ENCODE results near the gene EPB41. TPM values are rescaled to one million over a fixed set of nuclear protein-coding genes. Genes with fewer than 3 reads are reported as not detected.

EPB41 gene
- total and polyA plus RNA-seq, 2 of the 4 experiments (the other 2 are of a cell fraction): 4.6 to 10.0 TPM

DNA sequence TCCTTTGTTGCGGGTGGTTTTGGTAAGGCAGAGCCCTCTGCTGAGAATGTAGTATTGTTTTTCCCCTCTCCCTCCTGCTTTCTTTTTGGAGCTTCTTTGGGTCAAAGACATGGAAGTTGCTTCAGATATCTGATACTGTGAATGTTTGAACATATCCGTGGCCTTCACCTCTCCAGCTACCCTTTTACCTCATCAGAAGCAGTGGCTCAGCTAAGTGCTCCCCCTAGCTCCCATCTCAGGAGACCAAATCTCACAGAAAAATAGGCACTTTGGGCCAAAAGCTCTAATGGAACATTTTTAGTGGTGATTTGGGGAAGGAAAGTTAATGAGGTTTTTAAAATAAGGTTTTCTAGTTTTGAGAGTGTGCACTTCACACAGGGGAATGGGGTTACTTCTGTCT lies 203.0 kb downstream of the EPB41 start:
- H4K20me1 ChIP-seq (ENCODE audit: insufficient read depth, low read length): no peaks in the 10 kb centered on the region; the same call in 1 of the 2 replicates
- intact Hi-C loops (cut with micrococcal nuclease) (no loop called here), dilution Hi-C loops (cut with HindIII; ENCODE audit: low sequenced_read_pairs, unreplicated experiment) (no loop called here), in situ Hi-C loops (cut with MboI; ENCODE audit: low sequenced_read_pairs) (no loop called here)
- H3K79me1 ChIP-seq (ENCODE audit: low read depth in 1 of 2, low read length in 2 of 2): peaks cover 0 to 13% of the 10 kb centered on the region in 2 experiments; a peak in 1 of 4 replicates
- no peak overlapping the region for H3K4ac ChIP-seq (ENCODE audit: low read depth, low read length)
- WGBS, 2 experiments (ENCODE audit: extremely low coverage in 2 of 2, insufficient read length in 1 of 2): no CpG with 5 or more reads among the region's 2 CpGs
- H3K27ac ChIP-seq (ENCODE audit: insufficient read depth, low read length): no peak overlapping the region
- ATAC-seq (ENCODE audit: low read depth) (no peak), DNase-seq (no peak)
- H2AFZ ChIP-seq (replicated peaks; ENCODE audit: low read length, poor library complexity): no peak overlapping the region
- H3K4me3 ChIP-seq (ENCODE audit: insufficient read depth, low read depth, low read length): no peak overlapping the region
- no peaks in the 10 kb centered on the region for H3K36me3 ChIP-seq (ENCODE audit: control insufficient read depth, insufficient read depth, low read length)
- H2AK9ac ChIP-seq (replicated peaks; ENCODE audit: low read depth, low read length, poor library complexity): no peak overlapping the region
- POLR2A ChIA-PET (ENCODE audit: unreplicated experiment): no interaction called here
- no peak overlapping the region for H2AK5ac ChIP-seq (ENCODE audit: low read depth, low read length)
- peaks cover 8% of the 10 kb centered on the region; the same call in 1 of the 2 replicates for H3K4me1 ChIP-seq (ENCODE audit: control insufficient read depth, insufficient read depth, low read length)
- no peak overlapping the region for H3K9ac ChIP-seq (ENCODE audit: low read depth, low read length)
- no peak overlapping the region for H3K4me2 ChIP-seq (ENCODE audit: low read depth, low read length)
- H2BK20ac ChIP-seq (ENCODE audit: low read depth, low read length): no peak overlapping the region
- no peak overlapping the region for H3K56ac ChIP-seq (ENCODE audit: extremely low read depth, insufficient read depth, low read length)
- H3K14ac ChIP-seq (replicated peaks; ENCODE audit: low read depth, low read length): no peak overlapping the region
- H3K9me1 ChIP-seq (ENCODE audit: insufficient read depth, low read length): no peaks in the 10 kb centered on the region; the same call in 1 of the 2 replicates
- H2BK15ac ChIP-seq (ENCODE audit: low read depth, low read length): no peak overlapping the region
- no peak overlapping the region for H2BK5ac ChIP-seq (ENCODE audit: low read depth, low read length, poor library complexity, severe bottlenecking)
- H3K27me3 ChIP-seq (ENCODE audit: control insufficient read depth, insufficient read depth, low read length): no peaks in the 10 kb centered on the region
- H4K8ac ChIP-seq (ENCODE audit: low read depth in 2 of 2, low read length in 2 of 2): no peak overlapping the region
- TF ChIP-seq, protein P1, sequence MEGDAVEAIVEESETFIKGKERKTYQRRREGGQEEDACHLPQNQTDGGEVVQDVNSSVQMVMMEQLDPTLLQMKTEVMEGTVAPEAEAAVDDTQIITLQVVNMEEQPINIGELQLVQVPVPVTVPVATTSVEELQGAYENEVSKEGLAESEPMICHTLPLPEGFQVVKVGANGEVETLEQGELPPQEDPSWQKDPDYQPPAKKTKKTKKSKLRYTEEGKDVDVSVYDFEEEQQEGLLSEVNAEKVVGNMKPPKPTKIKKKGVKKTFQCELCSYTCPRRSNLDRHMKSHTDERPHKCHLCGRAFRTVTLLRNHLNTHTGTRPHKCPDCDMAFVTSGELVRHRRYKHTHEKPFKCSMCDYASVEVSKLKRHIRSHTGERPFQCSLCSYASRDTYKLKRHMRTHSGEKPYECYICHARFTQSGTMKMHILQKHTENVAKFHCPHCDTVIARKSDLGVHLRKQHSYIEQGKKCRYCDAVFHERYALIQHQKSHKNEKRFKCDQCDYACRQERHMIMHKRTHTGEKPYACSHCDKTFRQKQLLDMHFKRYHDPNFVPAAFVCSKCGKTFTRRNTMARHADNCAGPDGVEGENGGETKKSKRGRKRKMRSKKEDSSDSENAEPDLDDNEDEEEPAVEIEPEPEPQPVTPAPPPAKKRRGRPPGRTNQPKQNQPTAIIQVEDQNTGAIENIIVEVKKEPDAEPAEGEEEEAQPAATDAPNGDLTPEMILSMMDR (conservative IDR thresholded peaks at IDR 0.05; ENCODE audit: low read depth, low read length): 0 out of 2 replicates have a peak, but pooled peaks have one; percentile 18
- TF ChIP-seq SMC3 (IDR thresholded peaks at IDR 0.05; ENCODE audit: low read depth, low read length): no peak
- BruUV-seq (replicated peaks): no TSS peak
- no peaks in the 10 kb centered on the region for H3K9me3 ChIP-seq (ENCODE audit: control insufficient read depth, insufficient read depth, low read length)
- H4K5ac ChIP-seq (ENCODE audit: low read depth, low read length): no peak overlapping the region
- H4K91ac ChIP-seq (ENCODE audit: insufficient read depth, low read depth, low read length): no peak overlapping the region
- CTCF ChIA-PET: no interaction called here
- H2BK120ac ChIP-seq (ENCODE audit: low read depth, low read length): no peak overlapping the region
- H3K23ac ChIP-seq (ENCODE audit: low read depth, low read length): no peak overlapping the region
- no peak overlapping the region for H3K18ac ChIP-seq (ENCODE audit: low read depth, low read length)

All from IMR-90 (cell line).